ENCODE measurements around the gene NSMCE1. TPM values are rescaled to one million over a fixed set of nuclear protein-coding genes. Genes with fewer than 3 reads are reported as not detected.

NSMCE1 gene
- total and polyA plus RNA-seq, 2 donors (not counting 1 experiment from before 2014, with no cell fraction given): 29.0 to 61.9 TPM

Other genes starting within 250 kb of the NSMCE1 start
- not detected in 2 replicates for gene C16orf82, start 201.8 kb downstream of the NSMCE1 start, total RNA-seq
- not detected in 2 replicates for gene C16orf82, start 201.8 kb downstream of the NSMCE1 start, polyA plus RNA-seq
- 37.4 and 39.8 TPM in 2 replicates for gene KDM8, start 65.2 kb downstream of the NSMCE1 start, total RNA-seq
- 7.1 and 7.5 TPM in 2 replicates for gene KDM8, start 65.2 kb downstream of the NSMCE1 start, polyA plus RNA-seq
- gene IL4R, start 45.2 kb upstream of the NSMCE1 start, total RNA-seq: 311 and 323 TPM in 2 replicates
- gene IL4R, start 45.2 kb upstream of the NSMCE1 start, polyA plus RNA-seq: 966 and 1,138 TPM in 2 replicates
- gene IL21R, start 133.4 kb upstream of the NSMCE1 start, total RNA-seq: 28.5 and 31.6 TPM in 2 replicates
- 32.1 and 49.9 TPM in 2 replicates for gene IL21R, start 133.4 kb upstream of the NSMCE1 start, polyA plus RNA-seq

Data from B cell (primary cell).